ENCODE measurements around the gene CDK15.
"Not testable (repeated sequence)": the region's sequence is repeated elsewhere in the genome, so short reads cannot be mapped to it uniquely, and the experiment has no call there.

Gene CDK15

DNA sequence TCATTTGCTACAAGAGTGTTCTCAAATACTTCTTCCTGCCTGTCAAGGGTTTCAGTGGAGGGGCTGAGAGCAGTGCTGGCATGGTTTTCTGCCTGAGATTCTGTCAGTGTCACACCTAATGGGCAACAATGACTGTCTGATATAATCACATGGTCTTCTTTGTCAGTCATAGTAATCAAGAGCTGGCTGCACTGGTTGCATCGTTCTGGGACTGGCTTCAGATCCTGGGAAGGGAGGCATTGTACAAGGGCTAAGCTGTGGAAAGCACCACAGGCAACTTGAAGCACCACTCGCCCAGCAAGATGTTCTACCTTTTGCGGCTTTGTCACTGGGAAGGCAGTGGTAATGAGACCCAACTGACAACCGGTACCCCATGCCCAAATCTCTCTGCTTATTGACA, 45.2 kb upstream of the CDK15 start:
- H3K36me3 ChIP-seq (ENCODE audit: insufficient read depth, low read length): peaks cover 10% of the 10 kb centered on the region; the same call in 1 of the 2 replicates
- no peaks in the 10 kb centered on the region for H4K20me1 ChIP-seq (ENCODE audit: insufficient read depth, low read length)
- no peak overlapping the region for H3K4me2 ChIP-seq (ENCODE audit: low read length)
- no peak overlapping the region for H2AFZ ChIP-seq (ENCODE audit: low read length)
- no peaks in the 10 kb centered on the region for H3K9me2 ChIP-seq (ENCODE audit: low read depth, low read length)
- TF ChIP-seq, protein P1, sequence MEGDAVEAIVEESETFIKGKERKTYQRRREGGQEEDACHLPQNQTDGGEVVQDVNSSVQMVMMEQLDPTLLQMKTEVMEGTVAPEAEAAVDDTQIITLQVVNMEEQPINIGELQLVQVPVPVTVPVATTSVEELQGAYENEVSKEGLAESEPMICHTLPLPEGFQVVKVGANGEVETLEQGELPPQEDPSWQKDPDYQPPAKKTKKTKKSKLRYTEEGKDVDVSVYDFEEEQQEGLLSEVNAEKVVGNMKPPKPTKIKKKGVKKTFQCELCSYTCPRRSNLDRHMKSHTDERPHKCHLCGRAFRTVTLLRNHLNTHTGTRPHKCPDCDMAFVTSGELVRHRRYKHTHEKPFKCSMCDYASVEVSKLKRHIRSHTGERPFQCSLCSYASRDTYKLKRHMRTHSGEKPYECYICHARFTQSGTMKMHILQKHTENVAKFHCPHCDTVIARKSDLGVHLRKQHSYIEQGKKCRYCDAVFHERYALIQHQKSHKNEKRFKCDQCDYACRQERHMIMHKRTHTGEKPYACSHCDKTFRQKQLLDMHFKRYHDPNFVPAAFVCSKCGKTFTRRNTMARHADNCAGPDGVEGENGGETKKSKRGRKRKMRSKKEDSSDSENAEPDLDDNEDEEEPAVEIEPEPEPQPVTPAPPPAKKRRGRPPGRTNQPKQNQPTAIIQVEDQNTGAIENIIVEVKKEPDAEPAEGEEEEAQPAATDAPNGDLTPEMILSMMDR (IDR thresholded peaks at IDR 0.05; ENCODE audit: low read length): no peak
- no peak for TF ChIP-seq EZH2 (IDR thresholded peaks at IDR 0.05; ENCODE audit: borderline replicate concordance, low read length)
- no peaks in the 10 kb centered on the region for H3K27me3 ChIP-seq (ENCODE audit: insufficient read depth, low read length)
- H3K4me3 ChIP-seq (ENCODE audit: low read depth, low read length, poor library complexity, severe bottlenecking): no peak overlapping the region
- no peaks in the 10 kb centered on the region for H3K79me2 ChIP-seq (ENCODE audit: insufficient read depth, low read length)
- no peak overlapping the region for H3K9ac ChIP-seq (ENCODE audit: low read length)
- no peak overlapping the region for H3K27ac ChIP-seq (ENCODE audit: low read depth, low read length, poor library complexity, severe bottlenecking)
- H3K4me1 ChIP-seq (ENCODE audit: insufficient read depth, low read length, severe bottlenecking): no peaks in the 10 kb centered on the region
- H3F3A ChIP-seq (ENCODE audit: insufficient read depth, low read length): no peaks in the 10 kb centered on the region
- no peaks in the 10 kb centered on the region for H3K9me3 ChIP-seq (ENCODE audit: low read length)

DNA sequence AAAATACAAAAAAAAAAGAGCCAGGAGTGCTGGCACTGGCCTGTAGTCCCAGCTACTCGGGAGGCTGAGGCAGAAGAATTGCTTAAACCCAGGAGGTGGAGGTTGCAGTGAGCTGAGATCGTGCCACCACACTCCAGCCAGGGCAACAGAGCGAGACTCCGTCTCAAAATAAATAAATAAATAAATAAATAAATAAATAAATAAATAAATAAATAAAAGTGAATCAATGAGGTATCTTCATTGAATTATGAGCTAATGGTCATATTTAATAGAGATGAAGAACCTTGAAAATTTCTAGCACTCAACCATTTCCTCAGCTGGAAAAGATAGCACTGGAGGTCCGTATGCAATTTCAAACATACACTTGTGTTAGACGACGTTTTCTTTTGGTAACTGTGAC, 41.9 kb upstream of the CDK15 start:
- not testable (repeated sequence) for H3K9me3 ChIP-seq (ENCODE audit: low read length); H3K9me2 ChIP-seq (ENCODE audit: low read depth, low read length); H3K27ac ChIP-seq (ENCODE audit: low read depth, low read length, poor library complexity, severe bottlenecking); H3K79me2 ChIP-seq (ENCODE audit: insufficient read depth, low read length); H3K27me3 ChIP-seq (ENCODE audit: insufficient read depth, low read length); H3K4me2 ChIP-seq (ENCODE audit: low read length); H3K4me1 ChIP-seq (ENCODE audit: insufficient read depth, low read length, severe bottlenecking); H2AFZ ChIP-seq (ENCODE audit: low read length); H3K9ac ChIP-seq (ENCODE audit: low read length); H3F3A ChIP-seq (ENCODE audit: insufficient read depth, low read length); H4K20me1 ChIP-seq (ENCODE audit: insufficient read depth, low read length); H3K4me3 ChIP-seq (ENCODE audit: low read depth, low read length, poor library complexity, severe bottlenecking)
- peaks cover 10% of the 10 kb centered on the region; the same call in 1 of the 2 replicates for H3K36me3 ChIP-seq (ENCODE audit: insufficient read depth, low read length)

GRCh38 chr2:201765799-201766198, 40.5 kb upstream of the CDK15 start:
- H3K79me2 ChIP-seq (ENCODE audit: insufficient read depth, low read length): no peaks in the 10 kb centered on the region
- no peak overlapping the region for H3K9ac ChIP-seq (ENCODE audit: low read length)
- H2AFZ ChIP-seq (ENCODE audit: low read length): no peak overlapping the region
- no peaks in the 10 kb centered on the region for H3K9me2 ChIP-seq (ENCODE audit: low read depth, low read length)
- H3K4me2 ChIP-seq (ENCODE audit: low read length): no peak overlapping the region
- H3K36me3 ChIP-seq (ENCODE audit: insufficient read depth, low read length): peaks cover 8% of the 10 kb centered on the region; the same call in 1 of the 2 replicates
- H3K4me3 ChIP-seq (ENCODE audit: low read depth, low read length, poor library complexity, severe bottlenecking): no peak overlapping the region
- no peak for TF ChIP-seq EZH2 (IDR thresholded peaks at IDR 0.05; ENCODE audit: borderline replicate concordance, low read length)
- TF ChIP-seq, protein P1 (IDR thresholded peaks at IDR 0.05; ENCODE audit: low read length): no peak
- no peaks in the 10 kb centered on the region for H3K4me1 ChIP-seq (ENCODE audit: insufficient read depth, low read length, severe bottlenecking)
- no peaks in the 10 kb centered on the region for H3K27me3 ChIP-seq (ENCODE audit: insufficient read depth, low read length)
- H3F3A ChIP-seq (ENCODE audit: insufficient read depth, low read length): no peaks in the 10 kb centered on the region
- H4K20me1 ChIP-seq (ENCODE audit: insufficient read depth, low read length): no peaks in the 10 kb centered on the region
- no peak overlapping the region for H3K27ac ChIP-seq (ENCODE audit: low read depth, low read length, poor library complexity, severe bottlenecking)
- H3K9me3 ChIP-seq (ENCODE audit: low read length): no peaks in the 10 kb centered on the region

DNA sequence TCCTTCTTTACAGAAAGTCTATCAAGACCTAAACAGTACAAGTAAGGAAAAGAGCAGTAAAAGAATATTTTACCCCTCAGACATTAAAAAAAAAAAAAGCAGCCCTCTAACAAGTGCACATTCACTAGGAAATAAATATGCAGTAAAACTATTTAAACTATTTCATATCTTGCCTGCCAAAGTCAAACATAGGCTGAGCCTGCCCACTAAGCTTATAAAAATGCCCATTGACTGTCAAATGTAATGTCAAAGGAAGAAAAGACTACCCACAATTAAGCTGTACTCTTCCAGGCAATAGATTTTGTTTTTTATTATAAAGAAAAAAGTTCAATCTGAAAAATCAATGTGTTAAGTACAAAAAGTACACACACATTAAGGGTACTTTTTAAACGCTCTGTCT, 37.4 kb upstream of the CDK15 start:
- no peaks in the 10 kb centered on the region for H3K4me1 ChIP-seq (ENCODE audit: insufficient read depth, low read length, severe bottlenecking)

More for the DNA sequence above, 37.4 kb upstream of the CDK15 start:
- no peaks in the 10 kb centered on the region for H3K27me3 ChIP-seq (ENCODE audit: insufficient read depth, low read length)
- H3K79me2 ChIP-seq (ENCODE audit: insufficient read depth, low read length): no peaks in the 10 kb centered on the region
- H3K4me3 ChIP-seq (ENCODE audit: low read depth, low read length, poor library complexity, severe bottlenecking): no peak overlapping the region
- TF ChIP-seq EZH2 (IDR thresholded peaks at IDR 0.05; ENCODE audit: borderline replicate concordance, low read length): no peak
- TF ChIP-seq, protein P1 (IDR thresholded peaks at IDR 0.05; ENCODE audit: low read length): no peak
- H4K20me1 ChIP-seq (ENCODE audit: insufficient read depth, low read length): no peaks in the 10 kb centered on the region
- H3K9ac ChIP-seq (ENCODE audit: low read length): no peak overlapping the region
- no peaks in the 10 kb centered on the region for H3K36me3 ChIP-seq (ENCODE audit: insufficient read depth, low read length)
- H3K4me2 ChIP-seq (ENCODE audit: low read length): no peak overlapping the region
- no peaks in the 10 kb centered on the region for H3K9me3 ChIP-seq (ENCODE audit: low read length)
- H3K9me2 ChIP-seq (ENCODE audit: low read depth, low read length): no peaks in the 10 kb centered on the region
- no peak overlapping the region for H2AFZ ChIP-seq (ENCODE audit: low read length)
- H3K27ac ChIP-seq (ENCODE audit: low read depth, low read length, poor library complexity, severe bottlenecking): no peak overlapping the region
- no peaks in the 10 kb centered on the region for H3F3A ChIP-seq (ENCODE audit: insufficient read depth, low read length)

Measured in OCI-LY1 (cell line).